HepG2 (cell line): ENCODE results near the gene HOMEZ. TPM values are rescaled to one million over a fixed set of nuclear protein-coding genes. Genes with fewer than 3 reads are reported as not detected.

Experiments used
- FOXP4 ChIP-seq: sonication (generic); formaldehyde crosslinking; IDR thresholded peaks from 2 replicates; pipeline ENCODE4 v1.4.0; 2020; ENCODE audit warnings: missing genetic modification reagents
- SPEN ChIP-seq: sonication (generic); formaldehyde crosslinking; IDR thresholded peaks from 2 replicates; pipeline ENCODE4 v1.5.1; 2020; ENCODE audit warnings: low read depth, mild to moderate bottlenecking, missing genetic modification reagents
- THYN1 ChIP-seq: sonication (generic); formaldehyde crosslinking; IDR thresholded peaks from 2 replicates; pipeline ENCODE4 v1.8.1; 2023; ENCODE audit warnings: low read depth, mild to moderate bottlenecking, moderate library complexity, missing genetic modification reagents, borderline replicate concordance
- ZMAT3 ChIP-seq: sonication (generic); formaldehyde crosslinking; conservative IDR thresholded peaks from 2 replicates; pipeline ENCODE4 v1.7.0; 2021; ENCODE audit warnings: missing genetic modification reagents
- polyA plus RNA-seq, 8 experiments: library from polyadenylated mRNA; depleted of rRNA in 3 of 8; stranded (reverse) in 7 of 8; unstranded in 1 of 8; fragments of >200 nt; fragmentation: Illumina TruSeq in 4 of 8; extraction: Trizol in 4 of 8; gene quantifications; 2 replicates each; pipeline versions ENCODE4 v1.2.1 to v1.2.3, GENCODE V29; 2011 to 2016; ENCODE audit warnings: low read depth in 4 of 8, missing spikeins in 1 of 8, mixed read lengths in 1 of 8; ENCODE audit not compliant: insufficient read depth in 1 of 8
- total RNA-seq, 5 experiments: library from RNA; depleted of rRNA; stranded (reverse); fragments of >200 nt; fragmentation: Illumina TruSeq; extraction: Trizol; gene quantifications; 2 replicates each; pipeline ENCODE4 v1.2.3, GENCODE V29; 2016; ENCODE audit warnings: low read depth in 1 of 5
- TF ChIP-seq, protein P1 (sequence below): sonication (generic); formaldehyde crosslinking; IDR thresholded peaks from 2 replicates; pipeline ENCODE4 v1.4.0; 2020; ENCODE audit warnings: mild to moderate bottlenecking, missing genetic modification reagents
- TF ChIP-seq, protein P2 (sequence below): sonication (generic); formaldehyde crosslinking; IDR thresholded peaks from 2 replicates; pipeline ENCODE4 v1.4.0; 2020; ENCODE audit warnings: missing genetic modification reagents

HOMEZ gene
- total and polyA plus RNA-seq, 2 of the 13 experiments (the other 11 are each of a cell fraction or from before 2014, with no cell fraction given) = 14.5 to 31.8 TPM

- TF ChIP-seq FOXP4 (CRISPR knock-in tag) = peak; percentile 49; the same call in 1 of the 2 replicates
- TF ChIP-seq, protein P1, sequence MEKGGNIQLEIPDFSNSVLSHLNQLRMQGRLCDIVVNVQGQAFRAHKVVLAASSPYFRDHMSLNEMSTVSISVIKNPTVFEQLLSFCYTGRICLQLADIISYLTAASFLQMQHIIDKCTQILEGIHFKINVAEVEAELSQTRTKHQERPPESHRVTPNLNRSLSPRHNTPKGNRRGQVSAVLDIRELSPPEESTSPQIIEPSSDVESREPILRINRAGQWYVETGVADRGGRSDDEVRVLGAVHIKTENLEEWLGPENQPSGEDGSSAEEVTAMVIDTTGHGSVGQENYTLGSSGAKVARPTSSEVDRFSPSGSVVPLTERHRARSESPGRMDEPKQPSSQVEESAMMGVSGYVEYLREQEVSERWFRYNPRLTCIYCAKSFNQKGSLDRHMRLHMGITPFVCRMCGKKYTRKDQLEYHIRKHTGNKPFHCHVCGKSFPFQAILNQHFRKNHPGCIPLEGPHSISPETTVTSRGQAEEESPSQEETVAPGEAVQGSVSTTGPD (CRISPR knock-in tag) = peak; percentile 67; the same call in 1 of the 2 replicates
- TF ChIP-seq ZMAT3 = 0 out of 2 replicates have a peak, but pooled peaks have one; percentile 52
- TF ChIP-seq THYN1 (CRISPR knock-in tag) = peak; percentile 78; the same call in 1 of the 2 replicates
- peak; percentile 47; the same call in 1 of the 2 replicates for TF ChIP-seq SPEN (CRISPR knock-in tag)
- TF ChIP-seq, protein P2, sequence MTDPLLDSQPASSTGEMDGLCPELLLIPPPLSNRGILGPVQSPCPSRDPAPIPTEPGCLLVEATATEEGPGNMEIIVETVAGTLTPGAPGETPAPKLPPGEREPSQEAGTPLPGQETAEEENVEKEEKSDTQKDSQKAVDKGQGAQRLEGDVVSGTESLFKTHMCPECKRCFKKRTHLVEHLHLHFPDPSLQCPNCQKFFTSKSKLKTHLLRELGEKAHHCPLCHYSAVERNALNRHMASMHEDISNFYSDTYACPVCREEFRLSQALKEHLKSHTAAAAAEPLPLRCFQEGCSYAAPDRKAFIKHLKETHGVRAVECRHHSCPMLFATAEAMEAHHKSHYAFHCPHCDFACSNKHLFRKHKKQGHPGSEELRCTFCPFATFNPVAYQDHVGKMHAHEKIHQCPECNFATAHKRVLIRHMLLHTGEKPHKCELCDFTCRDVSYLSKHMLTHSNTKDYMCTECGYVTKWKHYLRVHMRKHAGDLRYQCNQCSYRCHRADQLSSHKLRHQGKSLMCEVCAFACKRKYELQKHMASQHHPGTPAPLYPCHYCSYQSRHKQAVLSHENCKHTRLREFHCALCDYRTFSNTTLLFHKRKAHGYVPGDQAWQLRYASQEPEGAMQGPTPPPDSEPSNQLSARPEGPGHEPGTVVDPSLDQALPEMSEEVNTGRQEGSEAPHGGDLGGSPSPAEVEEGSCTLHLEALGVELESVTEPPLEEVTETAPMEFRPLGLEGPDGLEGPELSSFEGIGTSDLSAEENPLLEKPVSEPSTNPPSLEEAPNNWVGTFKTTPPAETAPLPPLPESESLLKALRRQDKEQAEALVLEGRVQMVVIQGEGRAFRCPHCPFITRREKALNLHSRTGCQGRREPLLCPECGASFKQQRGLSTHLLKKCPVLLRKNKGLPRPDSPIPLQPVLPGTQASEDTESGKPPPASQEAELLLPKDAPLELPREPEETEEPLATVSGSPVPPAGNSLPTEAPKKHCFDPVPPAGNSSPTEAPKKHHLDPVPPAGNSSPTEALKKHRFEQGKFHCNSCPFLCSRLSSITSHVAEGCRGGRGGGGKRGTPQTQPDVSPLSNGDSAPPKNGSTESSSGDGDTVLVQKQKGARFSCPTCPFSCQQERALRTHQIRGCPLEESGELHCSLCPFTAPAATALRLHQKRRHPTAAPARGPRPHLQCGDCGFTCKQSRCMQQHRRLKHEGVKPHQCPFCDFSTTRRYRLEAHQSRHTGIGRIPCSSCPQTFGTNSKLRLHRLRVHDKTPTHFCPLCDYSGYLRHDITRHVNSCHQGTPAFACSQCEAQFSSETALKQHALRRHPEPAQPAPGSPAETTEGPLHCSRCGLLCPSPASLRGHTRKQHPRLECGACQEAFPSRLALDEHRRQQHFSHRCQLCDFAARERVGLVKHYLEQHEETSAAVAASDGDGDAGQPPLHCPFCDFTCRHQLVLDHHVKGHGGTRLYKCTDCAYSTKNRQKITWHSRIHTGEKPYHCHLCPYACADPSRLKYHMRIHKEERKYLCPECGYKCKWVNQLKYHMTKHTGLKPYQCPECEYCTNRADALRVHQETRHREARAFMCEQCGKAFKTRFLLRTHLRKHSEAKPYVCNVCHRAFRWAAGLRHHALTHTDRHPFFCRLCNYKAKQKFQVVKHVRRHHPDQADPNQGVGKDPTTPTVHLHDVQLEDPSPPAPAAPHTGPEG = peak; percentile 70; the same call in 1 of the 2 replicates
Measured at GRCh38 chr14:23294734-23295561, 9.0 kb upstream of the HOMEZ start (continued).
